ENCODE results near the gene STK17A. TPM values are rescaled to one million over a fixed set of nuclear protein-coding genes. Genes with fewer than 3 reads are reported as not detected.

The STK17A gene
- total and polyA plus RNA-seq, 2 of the 8 experiments (the other 6 are each of a cell fraction or from before 2014, with no cell fraction given) = 2.2 to 12.2 TPM

DNA sequence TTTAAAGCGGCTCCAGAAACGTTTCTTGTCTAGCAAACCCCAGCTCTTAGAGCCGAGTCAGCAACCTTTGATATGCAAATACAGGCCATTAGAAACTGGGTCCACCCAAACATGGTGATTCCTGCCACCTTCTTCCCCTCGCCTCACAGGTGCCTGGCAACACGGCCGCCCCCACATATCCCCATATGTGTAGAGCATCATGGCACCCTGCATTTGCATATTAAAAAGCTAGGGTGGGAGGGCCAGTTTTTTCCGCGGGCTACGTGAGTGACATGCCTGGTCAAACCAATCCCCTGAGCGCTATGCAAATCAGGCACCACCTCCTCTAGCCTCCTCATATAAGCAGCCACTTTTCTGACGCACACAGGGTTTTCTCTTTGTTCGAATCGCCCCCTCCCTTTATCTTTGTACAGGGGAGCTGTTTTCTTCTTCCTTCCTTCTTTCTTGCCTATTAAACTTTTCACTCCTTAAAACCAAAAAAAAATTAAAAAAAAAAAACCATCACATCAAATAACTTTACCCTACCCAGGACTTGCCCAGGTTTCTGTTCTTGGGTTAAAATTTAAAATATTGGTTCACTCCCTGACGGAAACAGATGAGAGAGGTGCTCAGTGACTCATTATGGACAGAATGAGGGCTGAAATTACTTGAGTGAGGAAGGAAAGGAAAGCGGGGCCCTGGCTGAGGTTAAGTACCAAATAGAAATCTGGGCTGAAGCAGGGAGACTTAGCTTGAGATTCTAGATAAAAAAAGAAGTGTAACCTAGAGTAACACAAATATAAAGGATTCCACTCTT, 86.6 kb downstream of the STK17A start (continued):
- TF ChIP-seq RAD21 (IDR thresholded peaks at IDR 0.05 in 1 of 2, conservative IDR thresholded peaks at IDR 0.05 in 1 of 2; ENCODE audit: low read depth in 2 of 2, low read length in 2 of 2) (no peak), GTF2F1 (IDR thresholded peaks at IDR 0.05; ENCODE audit: borderline replicate concordance, low read depth, low read length) (no peak), HDAC6 (IDR thresholded peaks at IDR 0.05; ENCODE audit: low read depth, low read length) (no peak), YY1 (IDR thresholded peaks at IDR 0.05; ENCODE audit: low read depth, low read length) (peak; percentile 62; the same call in 1 of the 2 replicates), KDM4A (IDR thresholded peaks at IDR 0.05; ENCODE audit: low read depth, low read length, severe bottlenecking) (no peak), PHF8 (conservative IDR thresholded peaks at IDR 0.05; ENCODE audit: low read depth, low read length) (no peak), SP1 (IDR thresholded peaks at IDR 0.05; ENCODE audit: low read depth, low read length) (no peak)
- TF ChIP-seq, protein P1, sequence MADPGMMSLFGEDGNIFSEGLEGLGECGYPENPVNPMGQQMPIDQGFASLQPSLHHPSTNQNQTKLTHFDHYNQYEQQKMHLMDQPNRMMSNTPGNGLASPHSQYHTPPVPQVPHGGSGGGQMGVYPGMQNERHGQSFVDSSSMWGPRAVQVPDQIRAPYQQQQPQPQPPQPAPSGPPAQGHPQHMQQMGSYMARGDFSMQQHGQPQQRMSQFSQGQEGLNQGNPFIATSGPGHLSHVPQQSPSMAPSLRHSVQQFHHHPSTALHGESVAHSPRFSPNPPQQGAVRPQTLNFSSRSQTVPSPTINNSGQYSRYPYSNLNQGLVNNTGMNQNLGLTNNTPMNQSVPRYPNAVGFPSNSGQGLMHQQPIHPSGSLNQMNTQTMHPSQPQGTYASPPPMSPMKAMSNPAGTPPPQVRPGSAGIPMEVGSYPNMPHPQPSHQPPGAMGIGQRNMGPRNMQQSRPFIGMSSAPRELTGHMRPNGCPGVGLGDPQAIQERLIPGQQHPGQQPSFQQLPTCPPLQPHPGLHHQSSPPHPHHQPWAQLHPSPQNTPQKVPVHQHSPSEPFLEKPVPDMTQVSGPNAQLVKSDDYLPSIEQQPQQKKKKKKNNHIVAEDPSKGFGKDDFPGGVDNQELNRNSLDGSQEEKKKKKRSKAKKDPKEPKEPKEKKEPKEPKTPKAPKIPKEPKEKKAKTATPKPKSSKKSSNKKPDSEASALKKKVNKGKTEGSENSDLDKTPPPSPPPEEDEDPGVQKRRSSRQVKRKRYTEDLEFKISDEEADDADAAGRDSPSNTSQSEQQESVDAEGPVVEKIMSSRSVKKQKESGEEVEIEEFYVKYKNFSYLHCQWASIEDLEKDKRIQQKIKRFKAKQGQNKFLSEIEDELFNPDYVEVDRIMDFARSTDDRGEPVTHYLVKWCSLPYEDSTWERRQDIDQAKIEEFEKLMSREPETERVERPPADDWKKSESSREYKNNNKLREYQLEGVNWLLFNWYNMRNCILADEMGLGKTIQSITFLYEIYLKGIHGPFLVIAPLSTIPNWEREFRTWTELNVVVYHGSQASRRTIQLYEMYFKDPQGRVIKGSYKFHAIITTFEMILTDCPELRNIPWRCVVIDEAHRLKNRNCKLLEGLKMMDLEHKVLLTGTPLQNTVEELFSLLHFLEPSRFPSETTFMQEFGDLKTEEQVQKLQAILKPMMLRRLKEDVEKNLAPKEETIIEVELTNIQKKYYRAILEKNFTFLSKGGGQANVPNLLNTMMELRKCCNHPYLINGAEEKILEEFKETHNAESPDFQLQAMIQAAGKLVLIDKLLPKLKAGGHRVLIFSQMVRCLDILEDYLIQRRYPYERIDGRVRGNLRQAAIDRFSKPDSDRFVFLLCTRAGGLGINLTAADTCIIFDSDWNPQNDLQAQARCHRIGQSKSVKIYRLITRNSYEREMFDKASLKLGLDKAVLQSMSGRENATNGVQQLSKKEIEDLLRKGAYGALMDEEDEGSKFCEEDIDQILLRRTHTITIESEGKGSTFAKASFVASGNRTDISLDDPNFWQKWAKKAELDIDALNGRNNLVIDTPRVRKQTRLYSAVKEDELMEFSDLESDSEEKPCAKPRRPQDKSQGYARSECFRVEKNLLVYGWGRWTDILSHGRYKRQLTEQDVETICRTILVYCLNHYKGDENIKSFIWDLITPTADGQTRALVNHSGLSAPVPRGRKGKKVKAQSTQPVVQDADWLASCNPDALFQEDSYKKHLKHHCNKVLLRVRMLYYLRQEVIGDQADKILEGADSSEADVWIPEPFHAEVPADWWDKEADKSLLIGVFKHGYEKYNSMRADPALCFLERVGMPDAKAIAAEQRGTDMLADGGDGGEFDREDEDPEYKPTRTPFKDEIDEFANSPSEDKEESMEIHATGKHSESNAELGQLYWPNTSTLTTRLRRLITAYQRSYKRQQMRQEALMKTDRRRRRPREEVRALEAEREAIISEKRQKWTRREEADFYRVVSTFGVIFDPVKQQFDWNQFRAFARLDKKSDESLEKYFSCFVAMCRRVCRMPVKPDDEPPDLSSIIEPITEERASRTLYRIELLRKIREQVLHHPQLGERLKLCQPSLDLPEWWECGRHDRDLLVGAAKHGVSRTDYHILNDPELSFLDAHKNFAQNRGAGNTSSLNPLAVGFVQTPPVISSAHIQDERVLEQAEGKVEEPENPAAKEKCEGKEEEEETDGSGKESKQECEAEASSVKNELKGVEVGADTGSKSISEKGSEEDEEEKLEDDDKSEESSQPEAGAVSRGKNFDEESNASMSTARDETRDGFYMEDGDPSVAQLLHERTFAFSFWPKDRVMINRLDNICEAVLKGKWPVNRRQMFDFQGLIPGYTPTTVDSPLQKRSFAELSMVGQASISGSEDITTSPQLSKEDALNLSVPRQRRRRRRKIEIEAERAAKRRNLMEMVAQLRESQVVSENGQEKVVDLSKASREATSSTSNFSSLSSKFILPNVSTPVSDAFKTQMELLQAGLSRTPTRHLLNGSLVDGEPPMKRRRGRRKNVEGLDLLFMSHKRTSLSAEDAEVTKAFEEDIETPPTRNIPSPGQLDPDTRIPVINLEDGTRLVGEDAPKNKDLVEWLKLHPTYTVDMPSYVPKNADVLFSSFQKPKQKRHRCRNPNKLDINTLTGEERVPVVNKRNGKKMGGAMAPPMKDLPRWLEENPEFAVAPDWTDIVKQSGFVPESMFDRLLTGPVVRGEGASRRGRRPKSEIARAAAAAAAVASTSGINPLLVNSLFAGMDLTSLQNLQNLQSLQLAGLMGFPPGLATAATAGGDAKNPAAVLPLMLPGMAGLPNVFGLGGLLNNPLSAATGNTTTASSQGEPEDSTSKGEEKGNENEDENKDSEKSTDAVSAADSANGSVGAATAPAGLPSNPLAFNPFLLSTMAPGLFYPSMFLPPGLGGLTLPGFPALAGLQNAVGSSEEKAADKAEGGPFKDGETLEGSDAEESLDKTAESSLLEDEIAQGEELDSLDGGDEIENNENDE (IDR thresholded peaks at IDR 0.05; ENCODE audit: insufficient replicate concordance, low read length) = no peak
- TF ChIP-seq, protein P2, sequence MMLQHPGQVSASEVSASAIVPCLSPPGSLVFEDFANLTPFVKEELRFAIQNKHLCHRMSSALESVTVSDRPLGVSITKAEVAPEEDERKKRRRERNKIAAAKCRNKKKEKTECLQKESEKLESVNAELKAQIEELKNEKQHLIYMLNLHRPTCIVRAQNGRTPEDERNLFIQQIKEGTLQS (IDR thresholded peaks at IDR 0.05; ENCODE audit: insufficient read depth, low read depth, low read length) = no peak
